ELR (cell line): ENCODE data around the gene CSKMT.
"Not testable (repeated sequence)": the region's sequence is repeated elsewhere in the genome, so short reads cannot be mapped to it uniquely, and the experiment has no call there.

Source experiments
- DNase-seq: peaks from one replicate; pipeline ENCODE4 v3.0.0-alpha.2; 2015; ENCODE audit warnings: low read depth

The CSKMT gene

DNA sequence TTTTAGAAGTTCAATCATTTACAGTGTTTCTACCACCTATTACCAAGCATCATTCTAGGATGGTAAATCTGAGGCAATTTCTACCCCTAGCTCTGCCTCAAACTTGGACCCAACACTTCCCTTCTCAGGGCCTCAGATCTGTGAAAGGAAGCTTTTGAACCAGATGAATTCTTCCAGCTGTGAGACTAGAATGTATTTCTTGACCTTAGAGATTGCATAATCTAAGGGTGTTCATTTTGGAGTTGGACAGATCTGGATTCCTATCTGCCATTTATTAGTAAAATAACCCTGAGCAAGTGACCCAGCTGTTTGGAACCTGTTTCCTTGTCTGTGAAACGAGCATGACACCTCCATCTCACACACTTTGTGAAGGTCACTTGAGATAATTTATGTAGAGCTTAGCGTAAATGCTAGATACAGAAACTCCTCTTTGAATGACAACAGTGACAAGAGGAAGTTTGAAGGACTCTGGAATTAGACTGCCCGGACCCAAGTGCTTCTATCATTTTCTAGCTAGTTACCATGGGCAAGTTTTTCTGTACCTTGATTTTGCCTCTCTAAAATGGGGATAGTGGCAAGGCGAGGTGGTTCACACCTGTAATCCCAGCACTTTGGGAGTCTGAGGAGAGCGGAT is 8.2 kb upstream of the CSKMT start:
- no peak for DNase-seq

DNA sequence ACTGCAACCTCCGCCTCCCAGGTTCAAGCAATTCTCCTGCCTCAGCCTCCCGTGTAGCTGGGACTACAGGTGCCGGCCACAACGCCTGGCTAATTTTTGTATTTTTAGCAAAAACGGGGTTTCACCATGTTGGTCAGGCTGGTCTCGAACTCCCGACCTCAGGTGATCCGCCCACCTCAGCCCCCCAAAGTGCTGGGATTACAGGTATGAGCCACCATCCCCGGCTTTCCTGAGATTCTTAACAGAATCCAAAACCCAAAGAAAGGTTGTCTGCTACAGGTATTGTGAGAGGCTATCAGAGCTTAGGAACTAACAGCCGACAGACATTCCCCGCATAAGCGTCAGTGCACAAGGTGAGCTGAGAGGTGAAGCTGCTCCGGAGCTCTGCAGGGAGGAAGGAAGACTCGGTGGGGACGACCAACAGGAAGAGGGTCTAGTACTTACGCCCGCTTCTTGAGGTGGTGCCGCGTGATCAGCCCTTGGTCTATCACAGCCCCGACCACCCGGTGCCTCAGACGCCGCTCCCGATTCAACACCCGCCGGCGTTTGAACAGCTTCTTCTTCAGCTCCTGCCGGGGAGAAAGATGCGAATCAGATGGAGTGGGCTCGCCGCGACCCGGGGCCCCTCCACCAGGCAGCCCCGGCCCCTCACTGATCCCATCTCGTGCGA is 572 bp upstream of the CSKMT start:
- peak; percentile 70 for DNase-seq

- DNase-seq: peak; percentile 57
Observed at GRCh38 chr11:62665599-62666258, 617 bp downstream of the CSKMT start.

DNA sequence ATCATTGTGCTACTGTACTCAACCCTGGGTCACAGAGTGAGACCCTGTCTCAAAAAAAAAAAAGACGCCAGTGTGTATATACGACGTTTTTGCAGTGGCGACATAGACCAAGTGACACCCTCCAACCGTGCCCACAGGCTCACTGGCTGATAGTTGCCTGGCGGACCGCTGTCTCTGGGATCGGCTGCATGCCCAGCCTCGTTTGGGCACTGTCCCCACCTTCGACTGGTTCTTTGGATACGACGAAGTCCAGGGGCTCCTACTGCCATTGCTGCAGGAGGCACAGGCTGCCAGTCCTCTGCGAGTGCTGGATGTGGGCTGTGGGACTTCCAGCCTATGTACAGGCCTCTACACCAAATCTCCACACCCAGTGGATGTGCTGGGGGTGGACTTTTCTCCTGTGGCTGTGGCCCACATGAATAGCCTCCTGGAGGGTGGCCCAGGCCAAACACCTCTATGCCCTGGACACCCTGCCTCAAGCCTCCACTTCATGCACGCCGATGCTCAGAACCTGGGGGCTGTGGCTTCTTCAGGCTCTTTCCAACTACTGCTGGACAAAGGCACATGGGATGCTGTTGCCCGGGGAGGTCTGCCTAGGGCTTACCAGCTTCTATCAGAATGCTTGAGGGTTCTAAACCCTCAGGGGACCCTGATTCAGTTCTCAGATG is 1.3 kb downstream of the CSKMT start:
- no peak for DNase-seq

DNA sequence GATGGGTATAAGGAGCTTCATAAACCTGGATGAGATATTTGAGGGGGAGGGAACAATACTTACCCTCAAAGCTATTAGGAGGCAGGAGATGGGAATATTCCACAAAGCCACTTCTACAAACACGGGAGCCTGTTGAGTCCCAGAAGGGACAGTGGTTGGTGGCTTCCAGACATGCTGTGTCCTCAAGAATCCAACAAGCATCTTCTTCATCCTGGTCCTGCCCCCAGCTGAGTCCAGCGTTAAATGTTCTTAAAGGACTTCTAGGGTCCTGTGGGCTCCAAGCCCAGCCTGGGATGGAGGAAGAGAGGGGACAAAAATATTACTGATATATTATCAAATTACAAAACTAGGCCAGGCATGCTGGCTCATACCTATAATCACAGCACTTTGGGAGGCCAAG is 2.3 kb downstream of the CSKMT start:
- DNase-seq: no peak

DNA sequence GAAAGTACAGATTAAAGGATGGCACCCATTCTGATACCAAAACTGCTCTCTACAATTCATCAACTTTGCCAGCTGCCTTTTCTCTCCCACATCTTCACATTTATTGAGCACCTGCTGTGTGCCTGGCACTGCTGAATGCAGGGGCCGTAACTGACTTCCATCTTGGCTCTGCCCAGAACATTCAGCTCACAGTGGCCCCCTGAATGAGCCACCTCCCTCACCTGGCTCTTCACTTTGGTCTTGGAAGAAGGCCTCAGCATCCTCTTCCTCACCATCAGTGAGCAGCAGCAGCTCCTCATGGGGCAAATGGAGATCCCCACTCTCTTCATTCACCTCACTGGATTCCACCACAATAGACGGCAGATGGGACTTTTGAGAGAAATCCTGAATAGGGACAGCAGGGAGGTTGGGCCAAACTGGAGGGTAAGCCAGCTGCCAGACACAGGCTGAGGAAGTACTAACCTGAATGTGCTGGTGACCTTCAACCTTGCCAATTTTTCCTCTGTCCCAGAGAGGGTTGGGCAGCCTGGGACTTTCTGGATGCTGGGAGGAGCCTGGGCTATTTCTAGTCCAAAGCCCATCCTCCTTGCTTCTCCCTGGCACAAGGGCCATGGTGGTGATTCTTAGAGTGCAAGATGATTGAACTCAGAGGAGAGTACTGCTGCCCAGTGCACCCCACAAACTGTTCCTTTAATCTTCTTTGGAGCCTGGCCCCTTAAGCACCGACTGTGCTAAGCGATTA is 4.5 kb downstream of the CSKMT start:
- no peak for DNase-seq

DNA sequence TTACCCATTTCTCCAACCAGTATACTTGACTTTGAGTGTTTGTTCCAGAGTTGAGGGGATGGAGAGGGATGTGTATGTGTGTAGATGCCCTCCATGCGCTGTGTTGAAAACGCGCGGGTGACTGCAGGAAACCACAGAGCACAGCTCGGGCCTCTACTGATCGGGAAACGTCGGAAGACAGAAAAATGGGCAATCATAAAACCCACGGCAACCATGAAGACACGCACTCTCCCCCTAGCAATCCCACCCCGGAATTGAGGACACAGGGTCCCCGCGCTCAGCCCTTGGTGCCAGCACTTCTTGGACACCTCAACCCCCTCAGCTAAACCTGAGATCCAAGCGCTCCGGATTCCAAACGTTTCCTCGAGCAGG is 6.1 kb downstream of the CSKMT start:
- no peak for DNase-seq

- DNase-seq: peak; percentile 89
Observed at GRCh38 chr11:62671608-62672389, 6.7 kb downstream of the CSKMT start, which contains the start of the genes LBHD1 and UQCC3. Gene LBHD1 (minus strand): TSS chr11:62672267. CDS start chr11:62670031, 2,236 bp downstream. Gene UQCC3 (plus strand): TSS chr11:62671673. CDS start chr11:62671746, 73 bp downstream.

- no peak for DNase-seq
Observed at GRCh38 chr11:62673196-62673525, 8.0 kb downstream of the CSKMT start.

DNA sequence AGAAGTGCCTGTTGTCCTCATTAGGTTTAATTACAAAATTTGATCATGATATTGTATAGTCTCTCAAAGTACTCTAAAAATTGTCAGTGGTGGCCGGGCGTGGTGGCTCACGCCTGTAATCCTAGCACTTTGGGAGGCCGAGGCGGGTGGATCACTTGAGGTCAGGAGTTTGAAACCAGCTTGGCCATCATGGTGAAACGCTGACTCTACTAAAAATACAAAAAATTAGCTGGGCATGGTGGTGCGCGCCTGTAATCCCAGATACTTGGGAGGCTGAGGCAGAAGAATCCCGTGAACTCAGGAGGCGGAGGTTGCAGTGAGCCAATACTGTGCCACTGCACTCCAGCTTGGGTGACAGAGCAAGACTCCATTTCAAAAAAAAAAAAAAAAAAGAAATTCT is 10.3 kb downstream of the CSKMT start:
- not testable (repeated sequence) for DNase-seq

DNA sequence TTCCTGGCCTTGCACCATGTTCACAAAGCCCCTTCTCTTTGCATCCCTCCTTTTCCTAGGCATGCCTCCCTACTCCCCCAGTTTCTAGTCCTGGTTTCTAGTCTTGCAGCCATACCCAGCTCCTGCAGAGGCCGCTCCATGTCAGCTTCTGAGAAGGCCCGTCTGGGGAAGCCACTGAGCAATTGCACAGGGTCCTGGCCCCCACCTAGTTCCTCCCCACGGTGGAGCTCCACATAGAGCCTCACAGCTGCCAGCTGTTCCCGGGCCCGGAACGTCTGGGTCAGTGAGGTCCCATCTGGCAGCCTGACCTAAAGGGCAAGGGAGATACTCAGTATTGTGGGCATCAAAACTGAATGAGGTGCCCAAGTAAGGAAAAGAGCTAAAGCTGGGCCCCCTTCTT is 11.6 kb downstream of the CSKMT start:
- DNase-seq: no peak

- DNase-seq: no peak
Observed at GRCh38 chr11:62677156-62677555, 12.0 kb downstream of the CSKMT start.

GRCh38 chr11:62677714-62678113 is 12.6 kb downstream of the CSKMT start:
- DNase-seq: no peak

DNA sequence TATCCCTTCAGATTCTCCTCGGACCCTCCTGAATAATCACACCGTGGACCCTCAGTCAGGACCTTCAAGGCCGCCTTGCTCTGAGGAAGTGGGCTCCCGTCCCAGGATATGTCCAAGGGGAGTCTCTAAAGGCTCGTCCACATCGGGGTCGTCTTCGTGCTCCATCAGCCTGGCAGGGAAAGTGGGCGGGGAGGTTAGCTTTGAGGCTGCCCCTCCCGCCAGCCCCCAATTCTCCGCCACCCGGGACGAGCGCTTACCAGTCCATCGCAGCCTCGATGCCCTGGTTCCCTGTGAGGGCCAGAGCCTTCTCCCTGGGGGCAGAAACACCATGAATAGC is 13.3 kb downstream of the CSKMT start:
- no peak for DNase-seq

GRCh38 chr11:62678770-62679696 is 13.9 kb downstream of the CSKMT start, which contains the start of gene UBXN1:
Gene UBXN1 (minus strand): TSS chr11:62679073. CDS start chr11:62678923, 150 bp downstream.
- DNase-seq: peak; percentile 91

DNA sequence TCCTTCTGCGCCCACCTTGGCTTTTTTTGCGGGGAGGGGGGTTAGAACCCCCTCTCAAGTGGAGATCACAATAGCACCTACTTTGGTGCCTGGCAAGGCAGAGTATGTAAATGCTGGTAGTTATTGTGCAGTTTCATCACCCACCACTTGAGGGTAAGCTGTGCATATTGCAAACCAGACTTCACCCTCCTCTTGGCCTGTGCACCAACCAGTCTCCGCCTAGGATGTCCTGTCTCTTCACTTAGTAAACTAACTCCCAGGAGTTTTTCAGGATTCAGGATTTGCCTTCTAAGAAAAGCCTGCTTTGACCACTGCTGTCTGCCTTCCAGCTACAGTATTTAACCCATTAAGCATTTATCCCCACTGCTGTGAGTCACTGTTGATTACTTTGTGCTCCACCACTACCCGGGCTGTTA is 15.7 kb downstream of the CSKMT start:
- peak; percentile 82 for DNase-seq

DNA sequence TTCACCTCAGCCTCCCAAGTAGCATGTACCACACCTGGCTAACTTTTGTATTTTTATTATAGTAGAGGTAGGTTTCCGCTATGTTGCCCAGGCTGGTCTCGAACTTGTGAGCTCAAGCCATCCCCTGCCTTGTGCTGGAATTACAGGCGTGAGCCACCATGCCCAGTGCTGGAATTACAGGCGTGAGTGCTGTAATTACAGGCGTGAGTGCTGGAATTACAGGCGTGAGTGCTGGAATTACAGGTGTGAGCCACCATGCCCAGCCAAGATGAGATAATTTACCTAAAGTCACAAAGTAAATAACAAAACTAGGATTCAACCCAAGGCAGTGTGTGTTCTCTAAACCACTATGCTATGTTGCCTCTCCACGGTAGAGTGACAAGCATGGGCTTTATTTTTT is 17.4 kb downstream of the CSKMT start:
- no peak for DNase-seq

- no peak for DNase-seq
Observed at GRCh38 chr11:62687508-62688396, 22.6 kb downstream of the CSKMT start.

DNA sequence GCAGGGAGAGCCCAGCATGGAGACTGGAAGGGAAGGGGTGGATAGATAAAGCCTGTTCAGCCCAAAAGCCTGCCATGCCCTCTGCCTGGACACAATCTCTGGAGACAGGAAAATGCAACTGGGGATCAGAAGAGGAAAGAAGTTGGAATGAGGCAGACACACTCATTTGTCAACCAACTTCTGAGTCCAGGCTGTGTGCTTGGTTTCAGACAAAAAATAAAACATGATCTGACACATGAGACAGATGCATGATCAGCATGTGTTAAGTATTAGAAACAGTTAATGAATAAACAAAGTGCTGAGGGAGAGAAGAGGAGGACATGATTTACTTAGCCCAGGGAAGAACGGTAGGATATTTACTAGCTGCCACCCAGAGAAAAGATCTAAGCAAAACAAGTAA is 23.4 kb downstream of the CSKMT start:
- DNase-seq: no peak
